IMR-90 (cell line): ENCODE results near the gene ABHD12B. TPM values are rescaled to one million over a fixed set of nuclear protein-coding genes. Genes with fewer than 3 reads are reported as not detected.

Source experiments
- ATAC-seq: fragments of 200-7000 bp; cut with Tn5 transposase; 2 replicates; pipeline ENCODE4 v1.9.1; 2020; ENCODE audit warnings: low read depth, mild to moderate bottlenecking, moderate library complexity
- BruUV-seq: library from RNA; stranded (reverse); fragments of 400-500 nt; replicated peaks from 2 replicates; lab custom pipeline; 2021; lab: Mats Ljungman, UMichigan
- CTCF ChIA-PET: fragments of 300-600 bp; formaldehyde crosslinking; extraction: SDS; loops from one replicate; lab custom pipeline; 2021; ENCODE audit warnings: antibody characterized with exemption; lab: Yijun Ruan, JAX
- POLR2A ChIA-PET: fragments of 300-600 bp; sonication (Branson Sonifier 250); formaldehyde crosslinking; loops from one replicate; lab custom pipeline; 2022; ENCODE audit warnings: antibody characterized with exemption; ENCODE audit not compliant: unreplicated experiment; lab: Charles Lee
- DNase-seq: peaks from one replicate; pipeline ENCODE4 v3.0.0; 2013
- H2AFZ ChIP-seq: replicated peaks from 2 replicates; pipeline ENCODE3; 2013; ENCODE audit warnings: low read length, mild to moderate bottlenecking; ENCODE audit not compliant: poor library complexity
- H2AK5ac ChIP-seq: 2 replicates; pipeline ENCODE4 v1.6.1; 2013; ENCODE audit warnings: low read depth, low read length, inconsistent platforms
- H2AK9ac ChIP-seq: replicated peaks from 2 replicates; pipeline ENCODE3; 2013; ENCODE audit warnings: mild to moderate bottlenecking, low read depth, low read length, moderate library complexity; ENCODE audit not compliant: poor library complexity
- H2BK120ac ChIP-seq: 2 replicates; pipeline ENCODE4 v1.6.1; 2013; ENCODE audit warnings: low read depth, low read length, inconsistent platforms
- H2BK15ac ChIP-seq: 3 replicates; pipeline ENCODE4 v1.6.1; 2013; ENCODE audit warnings: low read depth, low read length, inconsistent platforms
- H2BK20ac ChIP-seq: 2 replicates; pipeline ENCODE4 v1.6.1; 2013; ENCODE audit warnings: low read depth, mild to moderate bottlenecking, inconsistent platforms, low read length, moderate library complexity
- H2BK5ac ChIP-seq: 2 replicates; pipeline ENCODE4 v1.6.1; 2013; ENCODE audit warnings: mild to moderate bottlenecking, low read depth, low read length, inconsistent platforms; ENCODE audit not compliant: poor library complexity, severe bottlenecking
- H3K14ac ChIP-seq: replicated peaks from 2 replicates; pipeline ENCODE4 v1.6.1; 2013; ENCODE audit warnings: low read depth, low read length, inconsistent platforms
- H3K18ac ChIP-seq: 2 replicates; pipeline ENCODE4 v1.6.1; 2013; ENCODE audit warnings: low read depth, low read length, control low read depth
- H3K23ac ChIP-seq: 2 replicates; pipeline ENCODE4 v1.6.1; 2013; ENCODE audit warnings: low read depth, low read length, inconsistent platforms
- H3K27ac ChIP-seq: 2 replicates; pipeline ENCODE4 v1.5.1; 2013; ENCODE audit warnings: mild to moderate bottlenecking, control low read depth, low read length; ENCODE audit not compliant: insufficient read depth
- H3K27me3 ChIP-seq: 2 replicates; pipeline ENCODE4 v1.6.1; 2013; ENCODE audit warnings: low read length; ENCODE audit not compliant: control insufficient read depth, insufficient read depth
- H3K36me3 ChIP-seq: 2 replicates; pipeline ENCODE4 v1.6.1; 2013; ENCODE audit warnings: low read length, mixed read lengths; ENCODE audit not compliant: control insufficient read depth, insufficient read depth
- H3K4ac ChIP-seq: 2 replicates; pipeline ENCODE4 v1.6.1; 2013; ENCODE audit warnings: low read depth, low read length, inconsistent platforms
- H3K4me1 ChIP-seq: 2 replicates; pipeline ENCODE4 v1.6.1; 2013; ENCODE audit warnings: low read length, mixed read lengths; ENCODE audit not compliant: control insufficient read depth, insufficient read depth
- H3K4me2 ChIP-seq: 2 replicates; pipeline ENCODE4 v1.6.1; 2013; ENCODE audit warnings: low read depth, mild to moderate bottlenecking, control low read depth, low read length, moderate library complexity
- H3K4me3 ChIP-seq: 2 replicates; pipeline ENCODE4 v1.5.1; 2013; ENCODE audit warnings: low read depth, mild to moderate bottlenecking, control low read depth, low read length, moderate library complexity; ENCODE audit not compliant: insufficient read depth
- H3K56ac ChIP-seq: 2 replicates; pipeline ENCODE4 v1.6.1; 2013; ENCODE audit warnings: low read length, inconsistent platforms; ENCODE audit not compliant: insufficient read depth; ENCODE audit errors: extremely low read depth
- H3K79me1 ChIP-seq, 2 experiments: 2 replicates each; pipeline ENCODE4 v1.6.1; 2013; ENCODE audit warnings: low read length in 2 of 2, inconsistent platforms in 1 of 2, low read depth in 1 of 2
- H3K9ac ChIP-seq: 2 replicates; pipeline ENCODE4 v1.6.1; 2013; ENCODE audit warnings: low read depth, low read length, control low read depth
- H3K9me1 ChIP-seq: 2 replicates; pipeline ENCODE4 v1.6.1; 2013; ENCODE audit warnings: low read length, inconsistent platforms; ENCODE audit not compliant: insufficient read depth
- H3K9me3 ChIP-seq: 2 replicates; pipeline ENCODE4 v1.6.1; 2013; ENCODE audit warnings: low read length; ENCODE audit not compliant: control insufficient read depth, insufficient read depth
- H4K20me1 ChIP-seq: 2 replicates; pipeline ENCODE4 v1.6.1; 2013; ENCODE audit warnings: low read length, inconsistent platforms; ENCODE audit not compliant: insufficient read depth
- H4K5ac ChIP-seq: 2 replicates; pipeline ENCODE4 v1.6.1; 2013; ENCODE audit warnings: mild to moderate bottlenecking, low read depth, low read length, control low read depth
- H4K8ac ChIP-seq, 2 experiments: 2 replicates each; pipeline ENCODE4 v1.6.1; 2013; ENCODE audit warnings: low read depth in 2 of 2, low read length in 2 of 2, control low read depth in 1 of 2, inconsistent platforms in 1 of 2
- H4K91ac ChIP-seq: 2 replicates; pipeline ENCODE4 v1.6.1; 2013; ENCODE audit warnings: low read depth, low read length, inconsistent platforms; ENCODE audit not compliant: insufficient read depth
- CHD1 ChIP-seq: IDR thresholded peaks from 2 replicates; pipeline ENCODE4 v1.6.1; 2012; ENCODE audit warnings: low read depth, low read length, improper control_type of control experiment
- CTCF ChIP-seq: conservative IDR thresholded peaks from 2 replicates; pipeline ENCODE4 v1.5.1; 2012; ENCODE audit warnings: mild to moderate bottlenecking, low read depth, low read length, improper control_type of control experiment
- RAD21 ChIP-seq: IDR thresholded peaks from 2 replicates; pipeline ENCODE4 v1.6.1; 2012; ENCODE audit warnings: low read length, improper control_type of control experiment
- RFX5 ChIP-seq: IDR thresholded peaks from 2 replicates; pipeline ENCODE4 v1.8.0; 2012; ENCODE audit warnings: low read depth, mild to moderate bottlenecking, low read length, moderate library complexity
- USF2 ChIP-seq: fragments of 150-350 bp; IDR thresholded peaks from 2 replicates; pipeline ENCODE4 v1.6.1; 2017; ENCODE audit warnings: mild to moderate bottlenecking, antibody characterized with exemption, low read length, low read depth
- WGBS, 2 experiments: methylation state at CpG; one replicate each; pipeline versions ENCODE4 v1.1.5 to v1.1.7; 2013; ENCODE audit warnings: missing lambda C conversion rate in 2 of 2; ENCODE audit not compliant: insufficient read length in 1 of 2; ENCODE audit errors: extremely low coverage in 2 of 2; 5-methylcytosine and 5-hydroxymethylcytosine counted together
- dilution Hi-C: fragments of 300-500 bp; cut with HindIII; formaldehyde crosslinking; loops from one replicate; pipeline ENCODE4 v1.14.3; 2018; ENCODE audit warnings: low sequenced_read_pairs; ENCODE audit not compliant: unreplicated experiment
- in situ Hi-C: fragments of 300-500 bp; cut with MboI; formaldehyde crosslinking; loops from 3 replicates; pipeline ENCODE4 v1.14.3; 2019; ENCODE audit warnings: low sequenced_read_pairs, inconsistent platforms, mixed read lengths
- intact Hi-C: fragments of 100-400 bp; cut with micrococcal nuclease; formaldehyde crosslinking; loops from 2 replicates; pipeline ENCODE4 v1.10.0; 2022
- polyA plus RNA-seq, 3 experiments: library from polyadenylated mRNA; depleted of rRNA; stranded (reverse); fragments of >200 nt; gene quantifications; 2 replicates each; pipeline ENCODE4 v1.2.3, GENCODE V29; 2012; ENCODE audit warnings: low replicate concordance in 1 of 3
- total RNA-seq: library from RNA; depleted of rRNA; stranded (reverse); fragments of >200 nt; gene quantifications from 2 replicates; pipeline ENCODE4 v1.2.3, GENCODE V29; 2012

ABHD12B gene
- total and polyA plus RNA-seq, 2 of the 4 experiments (the other 2 are of a cell fraction) = 0.18 TPM; not detected in 1

- Histone ChIP-seq H3K23ac (no peak overlapping the region), H3K9ac (no peak overlapping the region), H3K27ac (no peak overlapping the region), H2AFZ (no peak overlapping the region), H2BK120ac (no peak overlapping the region), H2AK9ac (no peak overlapping the region), H4K91ac (no peak overlapping the region), H2BK5ac (no peak overlapping the region), H3K4me1 (peaks cover 3% of the 10 kb centered on the region), H3K36me3 (peaks cover 17% of the 10 kb centered on the region), H3K79me1 (no peaks in the 10 kb centered on the region), H3K18ac (no peak overlapping the region), H2BK20ac (no peak overlapping the region), H3K4me3 (no peak overlapping the region), H4K5ac (no peak overlapping the region), H4K20me1 (no peaks in the 10 kb centered on the region), H3K4me2 (no peak overlapping the region), H3K27me3 (no peaks in the 10 kb centered on the region), H3K9me1 (peaks cover 2% of the 10 kb centered on the region; the same call in 1 of the 2 replicates), H2BK15ac (no peak overlapping the region), H4K8ac (no peak overlapping the region), H3K14ac (no peak overlapping the region), H3K9me3 (no peaks in the 10 kb centered on the region), H2AK5ac (no peak overlapping the region), H3K56ac (no peak overlapping the region), H3K4ac (no peak overlapping the region)
- ATAC-seq (no peak), DNase-seq (no peak)
- ChIA-PET POLR2A (no interaction called here), CTCF (no interaction called here)
- in situ Hi-C loops = no loop called here
- no CpG with 5 or more reads among the region's 2 CpGs for WGBS, 2 experiments
- no TSS peak for BruUV-seq
- no peak for TF ChIP-seq RAD21
- no peak for TF ChIP-seq CTCF
- no peak for TF ChIP-seq CHD1
- TF ChIP-seq USF2 = no peak
- no peak for TF ChIP-seq RFX5
- intact Hi-C loops = no loop called here
- dilution Hi-C loops = no loop called here
Observed at GRCh38 chr14:50929506-50929905, 57.7 kb downstream of the ABHD12B start.
